RKO (cell line): Measurements from ENCODE around the gene DGKE.

Experiments used
- DNase-seq: peaks from one replicate; pipeline ENCODE4 v3.0.0-alpha.2; 2016; ENCODE audit warnings: low spot score

Gene DGKE

DNA sequence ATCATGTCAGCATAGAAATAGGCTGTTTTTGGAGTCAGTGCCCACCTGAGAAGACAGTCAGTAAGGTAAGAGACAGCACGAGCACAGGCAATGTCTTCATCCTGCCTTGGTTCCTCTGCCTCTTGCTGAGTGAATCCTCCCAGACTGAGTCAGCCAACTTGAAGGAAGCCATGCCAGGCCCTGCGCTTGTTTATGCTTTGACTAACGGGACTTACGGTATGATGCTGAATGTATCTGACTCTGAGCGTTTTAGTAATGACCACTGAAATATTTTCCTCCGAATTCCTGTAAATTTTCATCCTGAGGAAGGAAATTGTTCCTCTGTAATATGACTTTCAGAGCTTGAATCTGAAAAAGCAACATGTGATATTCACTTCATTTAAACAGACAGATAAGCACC, 18.2 kb upstream of the DGKE start:
- DNase-seq: no peak

DNA sequence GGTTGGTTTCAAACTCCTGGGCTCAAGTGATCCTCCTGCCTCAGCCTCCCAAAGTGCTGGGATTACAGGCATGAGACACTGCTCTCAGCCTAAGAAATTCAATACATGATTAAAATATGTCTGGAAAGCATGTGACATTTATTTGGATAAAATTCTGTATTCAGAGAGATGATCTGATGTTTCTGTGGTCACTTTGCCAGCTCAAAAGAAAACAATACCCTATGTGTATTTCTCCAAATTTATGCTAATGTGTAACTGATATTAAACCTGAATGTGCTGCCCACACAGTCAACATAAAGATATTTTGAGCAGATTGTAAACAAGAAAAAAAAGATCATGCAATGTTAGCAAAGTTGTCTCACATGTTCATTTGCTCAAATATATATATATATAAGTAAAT, 16.9 kb upstream of the DGKE start:
- no peak for DNase-seq

DNA sequence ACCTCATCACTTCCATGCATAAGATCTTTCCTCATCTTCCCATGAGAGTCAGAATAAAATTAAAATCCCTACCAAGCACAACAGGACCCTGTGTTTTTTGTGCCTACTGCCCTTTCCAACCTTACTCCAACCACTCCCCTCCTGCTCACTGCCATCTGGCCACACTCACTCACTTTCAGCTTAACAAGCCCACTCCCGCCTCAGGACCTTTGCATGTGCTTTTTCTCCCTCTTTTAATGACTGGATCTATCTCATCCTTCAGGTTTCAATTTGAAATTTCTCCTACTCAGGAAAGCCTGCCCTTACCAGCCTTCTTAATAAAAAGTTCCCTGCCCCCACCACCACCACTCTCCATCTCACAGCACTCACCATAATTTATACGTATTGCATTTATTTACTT, 14.9 kb upstream of the DGKE start:
- DNase-seq: no peak

DNA sequence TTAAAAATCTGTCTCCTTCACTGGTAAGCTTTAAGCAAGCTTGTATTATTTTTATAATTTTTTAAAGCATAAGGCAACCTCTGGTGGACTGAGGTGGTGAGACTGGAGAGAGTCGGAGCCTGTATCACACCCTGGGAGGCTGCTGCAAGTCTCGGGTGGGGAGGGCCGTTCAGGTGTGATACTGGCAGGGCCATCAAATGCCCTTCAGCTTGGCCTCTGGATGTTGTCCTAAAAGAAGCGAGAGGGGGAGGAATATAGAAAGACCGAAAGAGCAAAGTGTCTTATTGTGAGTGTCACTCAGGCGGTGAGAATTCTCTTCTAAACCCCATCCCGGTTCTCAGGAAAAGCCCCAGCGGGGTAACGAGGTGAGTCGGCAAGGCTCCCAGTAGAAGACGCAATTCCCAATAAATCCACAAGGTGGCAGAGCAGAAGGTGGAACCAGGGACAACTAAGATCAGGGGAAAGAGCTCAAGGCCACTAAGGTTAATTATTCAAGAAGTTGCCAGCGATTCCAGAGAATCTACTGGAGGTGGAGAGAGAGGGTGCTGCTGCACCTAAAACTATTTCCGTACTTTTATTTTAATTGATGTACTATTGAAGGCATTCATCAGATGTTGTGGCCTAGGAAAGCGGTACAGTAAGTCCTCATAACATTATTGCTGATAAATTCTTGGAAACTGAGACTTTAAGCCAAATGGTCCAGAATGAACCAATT, 14.4 kb upstream of the DGKE start:
- DNase-seq: peak; percentile 77

DNA sequence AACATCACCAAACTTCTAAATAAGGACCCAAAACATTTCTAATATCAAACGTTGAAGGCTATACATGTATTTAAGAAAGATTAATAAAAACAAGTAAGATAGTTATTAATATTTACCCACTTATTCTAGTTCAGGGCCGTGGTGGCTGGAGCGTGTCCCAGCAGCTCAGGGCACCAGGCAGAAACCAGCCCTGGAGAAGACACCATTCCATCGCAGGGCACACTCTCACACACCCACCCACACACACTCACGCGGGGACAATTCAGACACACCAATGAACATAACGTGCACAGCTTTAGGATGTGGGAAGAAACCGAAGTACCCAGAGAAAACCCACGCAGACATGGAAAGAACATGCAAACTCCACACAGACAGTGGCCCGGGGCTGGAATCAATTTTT, 13.7 kb upstream of the DGKE start:
- DNase-seq: no peak

DNA sequence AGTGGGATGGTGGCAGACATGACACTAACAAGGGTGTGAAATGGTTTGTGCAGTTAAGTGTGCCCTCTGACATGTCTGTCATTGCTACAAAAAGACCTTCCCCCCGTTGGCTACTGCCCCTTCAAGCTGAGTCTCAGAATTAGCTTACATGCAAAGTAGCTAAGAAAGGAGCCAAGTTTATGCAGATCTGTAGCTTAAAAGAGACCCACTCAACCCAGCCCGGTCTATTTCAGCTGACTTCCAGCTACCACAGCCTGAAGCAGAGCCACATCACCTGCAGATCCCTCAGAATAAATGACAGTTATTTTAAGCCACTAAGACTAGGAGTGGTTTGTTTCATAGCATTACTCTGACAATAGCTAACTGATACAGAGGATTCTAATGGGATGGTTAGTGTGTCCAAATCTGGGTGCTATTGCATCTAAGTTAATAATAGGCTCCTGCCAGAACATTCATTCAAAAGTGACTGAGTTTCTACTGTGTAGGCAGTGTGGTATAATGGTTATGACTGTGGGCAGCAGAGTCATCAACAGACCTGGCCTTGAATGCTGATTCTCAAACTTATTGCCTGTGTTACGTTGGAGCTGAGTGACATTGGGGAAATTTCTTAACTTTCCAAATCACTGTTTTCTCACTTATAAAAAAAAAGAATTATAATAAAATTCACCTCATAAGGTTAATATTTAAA, 12.0 kb upstream of the DGKE start:
- DNase-seq: no peak

DNA sequence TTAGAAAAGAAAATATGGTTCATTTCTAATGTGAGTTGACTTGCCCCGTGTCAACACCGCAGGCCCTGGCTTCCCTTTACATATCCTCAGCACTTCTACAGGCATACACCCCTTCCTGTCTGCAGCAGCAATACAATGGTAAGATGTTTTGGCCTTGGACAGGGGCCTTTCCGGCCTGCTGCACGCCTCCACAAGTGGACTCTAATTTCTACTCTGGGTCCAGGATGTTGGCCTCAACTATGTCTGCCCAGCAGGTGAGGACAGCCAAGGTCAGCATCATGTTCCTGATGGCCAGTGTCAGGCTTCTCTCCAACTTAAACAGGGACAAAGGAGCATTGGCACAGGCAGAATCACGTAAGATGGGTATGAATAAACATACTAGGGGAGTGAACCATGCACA, 11.2 kb upstream of the DGKE start:
- DNase-seq: no peak

DNA sequence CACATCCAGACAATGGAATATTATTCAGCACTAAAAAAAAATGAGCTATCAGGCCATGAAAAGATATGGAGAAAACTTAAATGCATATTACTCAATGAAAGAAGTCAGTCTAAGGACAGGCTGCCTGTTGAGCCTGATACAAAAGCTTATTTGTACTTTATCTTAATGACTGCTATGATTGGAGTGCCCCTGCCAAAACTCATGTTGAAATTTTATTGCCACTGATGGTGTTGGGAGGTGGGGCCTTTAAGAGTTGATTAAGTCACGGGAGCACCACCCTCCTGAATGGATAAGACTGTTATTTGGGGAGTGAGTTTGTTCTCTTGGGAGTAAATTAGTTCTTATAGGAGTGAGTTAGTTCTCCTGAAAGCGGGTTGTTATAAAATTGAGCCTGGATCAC, 10.1 kb upstream of the DGKE start:
- no peak for DNase-seq

DNA sequence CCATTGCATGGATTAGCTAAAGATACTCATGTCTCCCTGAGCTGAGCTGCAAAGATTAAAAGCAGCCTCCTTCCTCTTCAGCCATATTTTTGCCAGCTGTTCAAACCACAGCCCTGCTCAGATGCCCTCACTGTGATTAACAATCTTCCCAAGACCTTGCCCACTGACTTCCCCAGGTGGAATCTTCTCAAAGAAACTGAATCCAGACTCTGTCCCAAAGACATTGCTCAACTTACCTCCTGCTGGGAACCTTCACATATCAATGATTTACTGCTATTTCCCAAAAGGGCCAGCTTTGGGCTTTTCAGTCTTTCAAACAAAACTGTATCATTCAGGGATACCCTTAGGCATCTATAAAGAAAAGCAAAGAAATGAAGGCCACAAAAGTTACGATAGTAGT, 9.4 kb upstream of the DGKE start:
- no peak for DNase-seq

DNA sequence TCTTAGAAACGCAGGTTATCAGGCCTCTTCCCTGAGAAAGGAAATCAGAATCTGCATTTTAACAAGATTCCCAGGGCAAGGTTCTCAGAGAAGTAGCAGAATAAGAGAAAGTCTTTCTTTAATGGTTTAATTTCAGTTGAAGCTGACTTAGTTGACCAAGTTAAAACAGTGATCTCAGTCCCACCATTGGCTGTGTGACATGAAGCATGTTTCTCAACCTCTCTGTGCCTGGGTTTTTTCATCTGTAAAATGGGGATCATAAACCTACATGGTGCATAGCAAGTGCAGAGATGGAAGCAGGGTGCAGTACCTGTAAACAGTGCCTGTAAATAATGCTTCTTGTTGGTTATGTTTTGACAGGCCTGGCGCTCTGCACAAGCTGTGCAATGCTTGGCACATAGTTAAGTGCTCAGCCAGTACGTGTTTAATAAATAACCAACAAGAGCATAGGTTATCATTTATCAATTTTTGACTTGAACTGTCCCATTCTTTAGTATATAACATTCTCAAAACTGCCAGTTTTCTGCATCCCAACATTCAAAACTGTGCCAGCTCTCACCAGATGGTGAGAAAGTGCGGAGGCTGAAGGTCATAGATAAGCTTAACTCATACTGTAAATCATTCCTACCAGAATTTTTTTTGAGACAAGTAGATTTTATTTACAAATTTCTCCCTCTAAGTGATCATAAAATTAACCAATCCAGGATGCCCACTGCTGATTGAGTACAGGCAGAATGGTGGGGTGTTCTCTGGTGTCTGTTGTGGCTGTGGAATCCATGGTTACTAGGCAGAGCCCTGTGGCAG, 7.1 kb upstream of the DGKE start:
- DNase-seq: no peak

DNA sequence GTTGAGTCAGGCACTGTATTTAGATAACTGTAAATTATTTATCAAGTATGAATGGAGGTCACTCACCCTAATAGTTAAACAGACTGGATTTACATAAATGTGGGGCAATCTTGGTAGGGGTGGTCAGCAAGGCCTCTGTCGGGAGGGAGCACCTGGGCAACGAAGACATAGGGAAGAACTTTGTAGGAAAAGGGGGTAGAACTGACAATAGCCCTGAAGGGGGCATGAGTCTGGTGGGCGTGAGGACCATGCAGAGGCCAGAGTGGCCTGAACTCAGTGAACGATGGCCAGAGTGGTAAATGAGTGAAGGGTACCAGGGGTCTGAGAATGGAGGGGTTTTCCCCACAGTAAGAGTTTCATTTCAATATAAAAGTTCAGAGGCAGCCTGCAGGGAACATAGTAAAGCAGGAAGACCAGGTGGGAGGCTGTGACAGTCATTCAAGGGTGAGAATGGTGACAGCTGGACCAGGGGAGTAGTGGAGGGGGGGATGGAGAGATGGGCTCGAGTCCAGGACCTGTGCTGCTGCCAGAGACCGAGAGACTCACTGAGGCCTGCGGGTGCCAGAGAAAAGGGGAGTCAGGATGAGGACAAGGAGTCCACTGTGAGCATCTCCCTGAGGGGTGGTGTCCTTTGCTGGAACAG, 3.1 kb upstream of the DGKE start:
- DNase-seq: no peak

DNA sequence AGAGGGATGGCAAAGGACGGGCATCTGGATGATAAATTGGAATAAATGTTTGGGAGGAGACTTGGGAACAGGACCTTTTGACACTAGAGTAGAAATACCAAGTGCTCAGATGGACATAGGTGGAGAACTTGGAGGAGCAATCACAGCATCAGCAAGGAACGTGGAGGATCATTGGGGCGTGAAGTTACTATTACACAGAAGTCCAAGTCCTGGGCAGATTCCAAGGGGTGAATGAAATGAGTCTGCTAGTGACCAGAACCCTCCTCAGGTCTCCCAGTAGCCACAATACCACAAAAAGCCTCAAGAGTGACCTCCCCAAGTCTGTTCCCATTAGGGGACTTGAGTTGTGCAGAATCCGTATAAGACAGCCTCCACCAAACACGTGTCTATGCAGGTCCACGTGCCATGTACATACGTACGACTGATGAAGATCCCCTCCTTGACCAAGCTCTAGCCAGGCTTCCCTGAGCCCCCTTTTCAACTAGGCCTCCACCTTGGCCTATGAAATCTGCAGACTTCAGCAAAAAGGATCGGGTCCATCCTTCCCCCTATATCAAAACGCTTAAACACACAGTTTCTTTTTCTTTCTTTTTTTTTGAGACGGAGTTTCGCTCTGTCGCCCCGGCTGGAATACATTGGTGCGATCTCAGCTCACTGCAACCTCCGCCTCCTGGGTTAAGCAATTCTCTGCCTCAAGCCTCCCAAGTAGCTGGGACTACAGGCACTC, 2.4 kb upstream of the DGKE start:
- DNase-seq: no peak

DNA sequence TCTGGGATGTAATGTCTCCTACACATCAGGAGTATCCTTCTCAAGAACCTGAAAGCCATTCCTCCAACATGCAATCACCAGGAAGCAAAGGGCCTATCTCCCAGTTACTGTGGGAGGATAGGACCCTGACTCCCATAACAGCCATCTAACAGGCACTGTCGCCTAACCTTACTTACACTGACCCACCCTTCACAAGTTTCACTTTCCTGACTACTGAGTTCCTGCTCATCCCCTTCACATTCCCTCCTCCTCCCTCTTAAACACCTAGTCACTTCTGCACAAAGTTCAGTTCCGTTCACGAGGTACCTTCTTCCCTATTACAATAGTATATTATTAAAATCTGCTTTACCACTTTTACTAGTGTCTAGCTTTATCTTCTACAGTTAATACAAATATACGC, 1.5 kb upstream of the DGKE start:
- DNase-seq: peak; percentile 34

DNA sequence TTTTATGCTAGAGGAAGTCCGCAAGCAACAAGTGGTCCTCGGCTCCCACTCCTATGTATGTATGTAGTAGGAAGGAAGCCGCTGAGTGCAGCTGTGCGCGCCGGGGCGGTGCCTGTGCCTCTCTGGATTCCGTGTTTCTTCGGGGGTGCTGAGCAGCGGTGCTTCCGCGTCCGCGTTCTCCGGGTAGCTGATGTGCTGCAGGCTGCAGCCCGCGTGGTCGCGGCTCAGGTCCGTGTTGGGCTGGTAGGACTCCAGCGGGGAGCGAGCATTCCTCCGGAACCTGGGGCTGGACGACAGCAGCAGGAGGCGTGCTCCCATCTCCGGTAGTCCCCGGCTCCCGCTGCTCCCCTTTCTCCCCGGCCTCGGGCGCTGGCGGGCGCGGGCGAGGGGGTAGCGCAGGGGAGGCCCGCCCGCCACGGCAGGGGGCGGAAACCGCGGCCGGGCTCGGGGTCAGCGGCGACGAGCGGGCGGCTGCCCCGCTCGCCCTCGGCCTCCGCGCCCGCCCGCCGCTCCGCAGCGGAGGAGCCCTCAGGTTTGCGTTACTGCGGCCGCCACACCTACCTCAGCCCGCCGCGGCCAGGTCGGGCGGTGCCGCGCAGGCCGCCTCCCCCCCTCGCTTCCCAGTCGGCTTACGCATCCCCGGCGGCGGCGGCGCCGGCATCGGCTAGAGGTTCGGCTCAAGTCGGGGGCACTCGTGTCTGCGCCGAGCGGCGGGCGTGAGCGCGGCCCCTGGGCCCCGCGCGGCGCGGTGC, 718 bp upstream of the DGKE start:
- peak; percentile 83 for DNase-seq

DNA sequence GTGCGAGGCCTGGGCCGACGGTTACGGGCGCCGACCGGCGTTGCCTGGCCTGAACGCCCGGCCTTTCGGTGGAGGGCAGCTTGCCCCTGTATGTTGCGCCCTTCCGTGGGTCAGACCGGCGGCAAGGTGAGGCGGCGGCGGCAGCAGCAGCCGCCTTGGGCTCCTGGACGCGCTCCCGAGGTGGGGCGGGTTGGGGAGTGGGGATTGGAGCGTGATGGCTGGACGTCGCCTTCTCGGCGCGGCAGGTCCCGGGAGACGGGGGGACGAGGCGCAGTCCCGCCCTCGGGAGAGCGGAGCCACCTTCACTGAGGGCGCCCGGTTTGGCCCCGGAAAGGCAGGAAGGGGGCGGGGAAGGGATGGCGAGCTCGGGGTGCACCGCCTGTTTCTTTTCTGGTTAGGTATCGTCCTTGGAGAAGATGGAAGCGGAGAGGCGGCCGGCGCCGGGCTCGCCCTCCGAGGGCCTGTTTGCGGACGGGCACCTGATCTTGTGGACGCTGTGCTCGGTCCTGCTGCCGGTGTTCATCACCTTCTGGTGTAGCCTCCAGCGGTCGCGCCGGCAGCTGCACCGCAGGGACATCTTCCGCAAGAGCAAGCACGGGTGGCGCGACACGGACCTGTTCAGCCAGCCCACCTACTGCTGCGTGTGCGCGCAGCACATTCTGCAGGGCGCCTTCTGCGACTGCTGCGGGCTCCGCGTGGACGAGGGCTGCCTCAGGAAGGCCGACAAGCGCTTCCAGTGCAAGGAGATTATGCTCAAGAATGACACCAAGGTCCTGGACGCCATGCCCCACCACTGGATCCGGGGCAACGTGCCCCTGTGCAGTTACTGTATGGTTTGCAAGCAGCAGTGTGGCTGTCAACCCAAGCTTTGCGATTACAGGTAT, 671 bp downstream of the DGKE start:
- peak; percentile 76 for DNase-seq

DNA sequence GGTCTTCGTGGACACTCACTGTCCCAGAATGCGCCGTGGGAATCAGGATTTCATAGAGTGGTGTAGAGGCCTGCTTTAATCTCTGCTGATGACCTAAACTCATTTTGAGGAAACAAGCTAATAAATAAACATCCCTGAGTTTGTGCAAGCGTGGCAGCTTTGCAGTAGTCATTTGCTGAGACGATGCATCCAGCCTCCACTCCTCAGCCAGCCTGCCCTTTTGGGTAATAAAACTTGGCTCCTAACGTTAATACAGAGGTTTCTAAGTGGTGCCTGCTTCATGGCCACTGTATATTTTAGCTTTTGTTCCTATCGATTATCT, 1.3 kb downstream of the DGKE start:
- DNase-seq: peak; percentile 40

DNA sequence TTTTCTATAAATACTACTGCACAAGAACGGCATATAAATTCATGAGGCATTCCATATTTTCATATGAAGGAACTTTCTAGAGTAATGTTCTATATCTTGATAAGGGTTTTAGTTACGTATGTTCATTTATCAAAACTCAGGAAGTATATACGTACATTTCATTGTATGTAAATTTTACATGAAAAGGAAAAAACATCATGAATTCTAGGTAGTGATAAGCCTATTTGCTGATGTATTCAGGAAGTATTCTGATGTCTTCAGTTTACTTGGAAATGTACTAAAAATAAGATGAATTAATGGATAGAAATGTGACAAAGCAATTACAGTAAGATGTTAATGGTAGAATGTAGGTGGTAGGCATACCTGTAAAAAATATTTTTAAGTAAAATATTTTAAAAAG, 4.7 kb downstream of the DGKE start:
- DNase-seq: no peak

DNA sequence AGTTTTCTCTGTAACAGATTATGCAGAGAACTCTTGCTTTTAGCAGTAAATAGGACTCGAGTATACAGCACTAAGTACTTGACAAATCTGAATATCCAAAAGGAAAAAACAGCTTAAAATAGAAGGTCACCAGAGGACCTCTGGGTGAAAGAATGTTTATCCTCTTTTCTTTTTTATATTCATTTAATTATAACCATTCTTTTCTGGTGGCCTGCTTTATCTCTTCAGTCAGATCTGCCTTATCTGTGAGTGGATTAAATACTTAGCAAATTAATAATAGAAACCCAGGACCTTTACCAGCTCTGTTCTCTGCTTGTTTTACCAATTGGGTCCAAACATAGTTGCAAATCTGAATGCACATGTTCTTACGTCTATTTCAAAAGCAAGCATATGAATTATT, 8.6 kb downstream of the DGKE start:
- DNase-seq: no peak

DNA sequence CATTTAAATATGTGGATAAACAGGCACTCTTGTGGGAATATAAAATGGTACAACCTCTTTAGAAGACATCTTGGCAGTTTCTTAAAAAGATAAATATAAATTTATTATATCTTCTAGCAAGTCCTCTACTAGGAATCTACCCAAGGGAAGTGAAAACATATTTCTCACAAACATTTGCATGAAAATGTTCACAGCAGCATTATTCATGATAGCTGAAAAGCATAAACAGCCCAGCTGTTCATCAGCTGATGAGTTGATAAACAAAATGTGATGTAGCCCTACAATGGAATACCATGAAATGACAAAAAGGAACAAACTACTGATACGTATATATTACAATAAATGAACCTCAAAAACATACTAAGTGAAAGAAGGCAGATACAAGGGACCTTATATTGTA, 12.0 kb downstream of the DGKE start:
- no peak for DNase-seq

DNA sequence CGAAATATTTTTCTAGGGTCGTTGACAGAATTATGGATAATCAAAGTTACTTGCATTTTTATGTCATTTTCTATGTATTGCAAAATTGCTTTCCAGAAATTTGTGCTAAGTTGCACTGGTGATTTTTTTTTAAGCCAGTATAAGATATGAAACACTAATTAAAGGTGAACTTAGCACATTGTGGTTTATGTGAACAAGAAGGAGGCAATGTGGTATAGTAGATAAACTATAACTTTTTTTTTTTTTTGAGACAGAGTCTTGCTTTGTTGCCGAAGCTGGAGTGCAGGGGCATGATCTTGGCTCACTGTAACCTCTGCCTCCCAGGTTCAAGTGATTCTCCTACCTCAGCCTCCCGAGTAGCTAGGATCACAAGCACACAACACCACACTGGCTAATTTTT, 13.2 kb downstream of the DGKE start:
- DNase-seq: no peak
